Measurements from ENCODE around the gene PBX3. TPM values are rescaled to one million over a fixed set of nuclear protein-coding genes. Genes with fewer than 3 reads are reported as not detected.

PBX3 gene
- total and polyA plus RNA-seq, 2 of the 13 experiments (the other 11 are each of a cell fraction or from before 2014, with no cell fraction given): 6.0 to 11.2 TPM

GRCh38 chr9:125856331-125856730 is 109.2 kb downstream of the PBX3 start:
- H3K9ac ChIP-seq (ENCODE audit: insufficient read depth, low read depth, low read length): no peak overlapping the region
- H3K27ac ChIP-seq (ENCODE audit: extremely low read length, insufficient read depth, low read length): no peak overlapping the region
- FAIRE-seq (no peak), ATAC-seq (no peak), DNase-seq (ENCODE audit: low spot score) (no peak)
- peaks cover 21% of the 10 kb centered on the region for H3K4me1 ChIP-seq (ENCODE audit: insufficient read depth, low read length)
- no peaks in the 10 kb centered on the region for H3K79me2 ChIP-seq (ENCODE audit: insufficient read depth, low read length)
- WGBS (ENCODE audit: low lambda C conversion rate): 88% methylated on average over 9 of the region's 9 CpGs
- H3K9me3 ChIP-seq (ENCODE audit: low read length): no peaks in the 10 kb centered on the region
- no peak overlapping the region for H2AFZ ChIP-seq (ENCODE audit: low read length)
- BruUV-seq (replicated peaks): no TSS peak
- H3K27me3 ChIP-seq (ENCODE audit: control insufficient read depth in 1 of 2, insufficient read depth in 2 of 2, low read length in 2 of 2): no peaks in the 10 kb centered on the region
- ChIA-PET POLR2A (no interaction called here), CTCF (ENCODE audit: low intra/inter-chr PET ratio, low total read pairs) (no interaction called here)
- no peaks in the 10 kb centered on the region for H3K36me3 ChIP-seq (replicated peaks in 1 of 2; ENCODE audit: control insufficient read depth in 1 of 2, insufficient read depth in 2 of 2, low read length in 2 of 2)
- H4K20me1 ChIP-seq (ENCODE audit: insufficient read depth, low read length): no peaks in the 10 kb centered on the region
- no peak overlapping the region for H3K4me3 ChIP-seq (replicated peaks in 1 of 3; ENCODE audit: insufficient read depth in 1 of 3, low read depth in 2 of 3, low read length in 3 of 3)
- TF ChIP-seq WIZ (CRISPR knock-in tag; IDR thresholded peaks at IDR 0.05) (no peak), ZNF770 (CRISPR knock-in tag; IDR thresholded peaks at IDR 0.05) (no peak), GTF2F1 (IDR thresholded peaks at IDR 0.05; ENCODE audit: low read length) (no peak), GPN1 (CRISPR knock-in tag; IDR thresholded peaks at IDR 0.05; ENCODE audit: borderline replicate concordance) (no peak), SP1 (IDR thresholded peaks at IDR 0.05) (no peak), SP1 (CRISPR knock-in tag; IDR thresholded peaks at IDR 0.05) (no peak)
- intact Hi-C loops (cut with micrococcal nuclease; ENCODE audit: unreplicated experiment): no loop called here
- no peak overlapping the region for H3K4me2 ChIP-seq (ENCODE audit: low read depth, low read length)
- in situ Hi-C loops (cut with HindIII; ENCODE audit: extremely low pct_ligation_motif_present, low pct_unique_long_range_greater_than_20kb): no loop called here

- POLR2A ChIA-PET: no interaction called here
- Histone ChIP-seq H3K36me3 (replicated peaks in 1 of 2; ENCODE audit: control insufficient read depth in 1 of 2, insufficient read depth in 2 of 2, low read length in 2 of 2) (no peaks in the 10 kb centered on the region), H3K4me1 (ENCODE audit: insufficient read depth, low read length) (no peaks in the 10 kb centered on the region), H2AFZ (ENCODE audit: low read length) (no peak overlapping the region), H3K79me2 (ENCODE audit: insufficient read depth, low read length) (no peaks in the 10 kb centered on the region), H3K4me2 (ENCODE audit: low read depth, low read length) (no peak overlapping the region), H3K27ac (ENCODE audit: extremely low read length, insufficient read depth, low read length) (no peak overlapping the region), H3K9ac (ENCODE audit: insufficient read depth, low read depth, low read length) (no peak overlapping the region), H3K9me3 (ENCODE audit: low read length) (no peaks in the 10 kb centered on the region), H4K20me1 (ENCODE audit: insufficient read depth, low read length) (no peaks in the 10 kb centered on the region), H3K4me3 (replicated peaks in 1 of 3; ENCODE audit: insufficient read depth in 1 of 3, low read depth in 2 of 3, low read length in 3 of 3) (no peak overlapping the region), H3K27me3 (ENCODE audit: control insufficient read depth in 1 of 2, insufficient read depth in 2 of 2, low read length in 2 of 2) (no peaks in the 10 kb centered on the region)
- no TSS peak for BruUV-seq (replicated peaks)
- CTCF ChIA-PET (ENCODE audit: low intra/inter-chr PET ratio, low total read pairs): no interaction called here
- in situ Hi-C loops (cut with HindIII; ENCODE audit: extremely low pct_ligation_motif_present, low pct_unique_long_range_greater_than_20kb): no loop called here
- intact Hi-C loops (cut with micrococcal nuclease; ENCODE audit: unreplicated experiment): no loop called here
- FAIRE-seq: no peak
- no peak for DNase-seq (ENCODE audit: low spot score)
- no peak for ATAC-seq
- TF ChIP-seq SOX5 (CRISPR knock-in tag; IDR thresholded peaks at IDR 0.05; ENCODE audit: borderline replicate concordance) (no peak), ZNF501 (CRISPR knock-in tag; IDR thresholded peaks at IDR 0.05) (no peak), PREB (CRISPR knock-in tag; IDR thresholded peaks at IDR 0.05) (no peak), ZNF3 (CRISPR knock-in tag; IDR thresholded peaks at IDR 0.05) (no peak), ZFP1 (CRISPR knock-in tag; IDR thresholded peaks at IDR 0.05) (no peak), ZNF496 (CRISPR knock-in tag; IDR thresholded peaks at IDR 0.05; ENCODE audit: insufficient replicate concordance) (no peak), THYN1 (CRISPR knock-in tag; IDR thresholded peaks at IDR 0.05; ENCODE audit: borderline replicate concordance, low read depth) (no peak), CREBL2 (CRISPR knock-in tag; IDR thresholded peaks at IDR 0.05; ENCODE audit: borderline replicate concordance) (no peak), ZNF354B (CRISPR knock-in tag; IDR thresholded peaks at IDR 0.05) (no peak), ZNF484 (CRISPR knock-in tag; IDR thresholded peaks at IDR 0.05; ENCODE audit: borderline replicate concordance, low read depth) (no peak), MIXL1 (CRISPR knock-in tag; IDR thresholded peaks at IDR 0.05) (no peak)
These were observed 114.4 kb downstream of the PBX3 start for GRCh38 chr9:125861405-125862058.

Measured in HepG2 (cell line).